ENCODE measurements around the gene TMCC1. TPM values are rescaled to one million over a fixed set of nuclear protein-coding genes. Genes with fewer than 3 reads are reported as not detected.

Gene TMCC1
- total RNA-seq, 1 donor from 2014 or later, result 33.4 TPM

- no peak overlapping the region for H3K27ac ChIP-seq
- intact Hi-C loops (cut with DNase I), result no loop called here
- no peak for ATAC-seq
Measured at GRCh38 chr3:129777806-129778205, 115.7 kb downstream of the TMCC1 start.

GRCh38 chr3:129775870-129776269 is 117.6 kb downstream of the TMCC1 start:
- no peak for ATAC-seq
- Histone ChIP-seq H3K4me1 (peaks cover 4% of the 10 kb centered on the region), H3K36me3 (no peaks in the 10 kb centered on the region), H3K27ac (no peak overlapping the region), H3K4me3 (no peak overlapping the region), H3K27me3 (ENCODE audit: low read depth) (no peaks in the 10 kb centered on the region), H3K9me3 (no peaks in the 10 kb centered on the region)
- intact Hi-C loops (cut with DNase I), result no loop called here
- no peak for DNase-seq
- no peak for TF ChIP-seq CTCF (IDR thresholded peaks at IDR 0.05)

More at GRCh38 chr3:129777806-129778205, 115.7 kb downstream of the TMCC1 start:
- H3K9me3 ChIP-seq, result no peaks in the 10 kb centered on the region
- H3K27me3 ChIP-seq (ENCODE audit: low read depth), result no peaks in the 10 kb centered on the region
- no peak for DNase-seq
- H3K36me3 ChIP-seq, result no peaks in the 10 kb centered on the region
- peaks cover 4% of the 10 kb centered on the region for H3K4me1 ChIP-seq
- H3K4me3 ChIP-seq, result no peak overlapping the region
- TF ChIP-seq CTCF (IDR thresholded peaks at IDR 0.05), result no peak

- TF ChIP-seq CTCF (IDR thresholded peaks at IDR 0.05), result no peak
- H3K27ac ChIP-seq, result no peak overlapping the region
- DNase-seq, result no peak
- no peaks in the 10 kb centered on the region for H3K36me3 ChIP-seq
- no peak overlapping the region for H3K4me3 ChIP-seq
- peaks cover 4% of the 10 kb centered on the region for H3K4me1 ChIP-seq
- no peak for ATAC-seq
- no peaks in the 10 kb centered on the region for H3K9me3 ChIP-seq
- H3K27me3 ChIP-seq (ENCODE audit: low read depth), result no peaks in the 10 kb centered on the region
- intact Hi-C loops (cut with DNase I), result no loop called here
Measured at GRCh38 chr3:129773691-129774663, 119.5 kb downstream of the TMCC1 start.

GRCh38 chr3:129770604-129771003 is 122.9 kb downstream of the TMCC1 start:
- Histone ChIP-seq H3K36me3 (no peaks in the 10 kb centered on the region), H3K27me3 (ENCODE audit: low read depth) (no peaks in the 10 kb centered on the region), H3K4me3 (no peak overlapping the region), H3K9me3 (no peaks in the 10 kb centered on the region), H3K27ac (no peak overlapping the region), H3K4me1 (no peaks in the 10 kb centered on the region)
- no peak for ATAC-seq
- TF ChIP-seq CTCF (IDR thresholded peaks at IDR 0.05), result no peak
- intact Hi-C loops (cut with DNase I), result no loop called here
- DNase-seq, result no peak

- intact Hi-C loops (cut with DNase I), result no loop called here
- Histone ChIP-seq H3K4me3 (no peak overlapping the region), H3K4me1 (no peaks in the 10 kb centered on the region), H3K27ac (no peak overlapping the region), H3K27me3 (ENCODE audit: low read depth) (no peaks in the 10 kb centered on the region), H3K9me3 (no peaks in the 10 kb centered on the region), H3K36me3 (no peaks in the 10 kb centered on the region)
- no peak for DNase-seq
- no peak for ATAC-seq
- no peak for TF ChIP-seq CTCF (IDR thresholded peaks at IDR 0.05)
Measured at GRCh38 chr3:129769616-129770015, 123.9 kb downstream of the TMCC1 start.

All from lower lobe of right lung (tissue), 2 donors.